DOHH2 (cell line): Measurements from ENCODE around the gene BHLHA9.

Source experiments
- CTCF ChIP-seq: fragments of 200-600 bp; sonication (generic); IDR thresholded peaks from one replicate; pipeline ENCODE4 v1.5.1; 2014; ENCODE audit warnings: antibody characterized with exemption, mild to moderate bottlenecking, low read depth, low read length; ENCODE audit not compliant: poor library complexity, severe bottlenecking
- EZH2phosphoT487 ChIP-seq: fragments of 200-600 bp; sonication (generic); IDR thresholded peaks from 2 replicates; pipeline ENCODE4 v1.6.1; 2017; ENCODE audit warnings: borderline replicate concordance, mild to moderate bottlenecking, antibody characterized with exemption, low read length, moderate library complexity, mixed read lengths

DNA sequence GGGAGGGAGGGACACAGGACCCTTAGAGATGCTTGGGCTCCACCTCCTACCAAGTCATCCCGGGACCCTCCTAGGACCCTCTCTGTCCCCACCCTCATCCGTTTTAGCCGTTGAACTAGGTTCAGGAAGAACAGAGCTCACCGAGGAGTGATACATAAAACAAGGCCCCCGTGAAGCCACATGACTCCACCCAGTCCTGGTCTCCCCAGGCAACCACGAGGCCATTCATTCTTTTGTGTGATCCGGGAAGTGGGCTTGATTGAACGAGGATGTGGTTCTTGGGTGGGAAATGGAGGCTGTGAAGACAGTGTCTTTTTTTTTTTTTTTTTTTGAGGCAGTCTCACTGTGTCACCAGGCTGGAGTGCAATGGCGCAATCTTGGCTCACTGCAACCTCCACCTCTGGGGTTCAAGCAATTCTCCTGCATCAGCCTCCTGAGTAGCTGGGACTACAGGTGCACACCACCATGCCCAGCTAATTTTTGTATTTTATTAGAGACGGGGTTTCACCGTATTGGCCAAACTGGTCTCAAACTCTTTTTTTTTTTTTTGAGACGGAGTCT, 24.0 kb downstream of the BHLHA9 start:
- TF ChIP-seq CTCF (no peak), EZH2phosphoT487 (no peak)
